ENCODE results near the gene LUC7L.

DNA sequence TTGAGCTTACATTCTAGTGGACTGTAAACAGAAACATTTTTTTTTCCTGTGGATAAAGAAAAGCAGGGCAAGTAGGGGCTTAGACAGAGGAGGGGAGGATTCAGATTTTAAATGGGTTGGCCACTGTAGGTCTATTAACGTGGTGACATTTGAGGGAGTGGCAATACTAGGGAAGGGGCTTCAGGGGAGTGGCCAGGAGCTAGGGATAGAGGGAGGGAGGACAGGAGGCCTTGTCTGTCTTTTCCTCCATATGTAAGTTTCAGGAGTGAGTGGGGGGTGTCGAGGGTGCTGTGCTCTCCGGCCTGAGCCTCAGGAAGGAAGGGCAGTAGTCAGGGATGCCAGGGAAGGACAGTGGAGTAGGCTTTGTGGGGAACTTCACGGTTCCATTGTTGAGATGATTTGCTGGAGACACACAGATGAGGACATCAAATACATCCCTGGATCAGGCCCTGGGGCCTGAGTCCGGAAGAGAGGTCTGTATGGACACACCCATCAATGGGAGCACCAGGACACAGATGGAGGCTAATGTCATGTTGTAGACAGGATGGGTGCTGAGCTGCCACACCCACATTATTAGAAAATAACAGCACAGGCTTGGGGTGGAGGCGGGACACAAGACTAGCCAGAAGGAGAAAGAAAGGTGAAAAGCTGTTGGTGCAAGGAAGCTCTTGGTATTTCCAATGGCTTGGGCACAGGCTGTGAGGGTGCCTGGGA lies 70.0 kb downstream of the LUC7L start:
- no peak for TF ChIP-seq CTCF (optimal IDR thresholded peaks at IDR 0.05 in 1 of 3, IDR thresholded peaks at IDR 0.05 in 1 of 3, conservative IDR thresholded peaks at IDR 0.05 in 1 of 3; ENCODE audit: extremely low read depth in 1 of 3, insufficient read depth in 2 of 3, low read length in 3 of 3)
- no peak for TF ChIP-seq EZH2 (IDR thresholded peaks at IDR 0.05; ENCODE audit: low read length)

Measured in keratinocyte (primary cell).